DND-41 (cell line): ENCODE measurements around the gene UTY.

Source experiments
- EZH2 ChIP-seq: IDR thresholded peaks from 3 replicates; pipeline ENCODE4 v1.6.1; 2012; ENCODE audit warnings: borderline replicate concordance, low read depth, mild to moderate bottlenecking, moderate library complexity, low read length, inconsistent platforms; ENCODE audit not compliant: severe bottlenecking
- TF ChIP-seq, protein P1 (sequence below): IDR thresholded peaks from 2 replicates; pipeline ENCODE4 v1.5.1; 2012; ENCODE audit warnings: borderline replicate concordance, low read length, moderate library complexity, mild to moderate bottlenecking; ENCODE audit not compliant: poor library complexity, severe bottlenecking; ENCODE audit errors: extremely low read depth

DNA sequence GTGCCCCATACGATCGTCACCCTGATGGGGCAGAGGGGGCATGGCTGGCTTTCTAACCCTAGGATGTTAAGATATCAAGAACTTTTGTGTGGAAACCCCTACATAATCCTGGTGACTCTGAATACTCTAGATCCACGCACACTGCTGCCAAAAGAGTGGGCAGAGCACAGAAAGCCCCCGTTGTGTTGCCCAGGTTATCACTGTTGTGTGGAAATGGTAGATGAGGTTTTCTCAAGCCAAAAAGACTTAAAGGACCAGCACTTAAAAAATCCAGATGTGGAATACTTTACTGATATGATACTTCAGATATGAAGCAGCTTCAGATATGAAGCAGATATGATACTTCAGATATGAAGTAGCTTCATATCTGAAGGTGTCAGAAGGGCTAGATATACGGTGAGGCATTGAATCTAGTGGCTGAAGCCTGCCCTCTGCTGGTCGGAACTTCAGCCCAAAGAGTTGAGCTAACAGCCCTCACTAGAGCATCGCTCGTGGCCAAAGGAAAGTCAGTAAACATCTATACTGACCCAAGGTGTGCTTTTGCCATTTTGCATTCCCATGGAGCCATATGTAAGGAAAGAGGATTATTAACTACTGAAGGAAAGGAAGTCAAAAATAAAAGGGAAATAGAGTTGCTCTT is 136.4 kb downstream of the UTY start:
- TF ChIP-seq EZH2 = no peak
- TF ChIP-seq, protein P1, sequence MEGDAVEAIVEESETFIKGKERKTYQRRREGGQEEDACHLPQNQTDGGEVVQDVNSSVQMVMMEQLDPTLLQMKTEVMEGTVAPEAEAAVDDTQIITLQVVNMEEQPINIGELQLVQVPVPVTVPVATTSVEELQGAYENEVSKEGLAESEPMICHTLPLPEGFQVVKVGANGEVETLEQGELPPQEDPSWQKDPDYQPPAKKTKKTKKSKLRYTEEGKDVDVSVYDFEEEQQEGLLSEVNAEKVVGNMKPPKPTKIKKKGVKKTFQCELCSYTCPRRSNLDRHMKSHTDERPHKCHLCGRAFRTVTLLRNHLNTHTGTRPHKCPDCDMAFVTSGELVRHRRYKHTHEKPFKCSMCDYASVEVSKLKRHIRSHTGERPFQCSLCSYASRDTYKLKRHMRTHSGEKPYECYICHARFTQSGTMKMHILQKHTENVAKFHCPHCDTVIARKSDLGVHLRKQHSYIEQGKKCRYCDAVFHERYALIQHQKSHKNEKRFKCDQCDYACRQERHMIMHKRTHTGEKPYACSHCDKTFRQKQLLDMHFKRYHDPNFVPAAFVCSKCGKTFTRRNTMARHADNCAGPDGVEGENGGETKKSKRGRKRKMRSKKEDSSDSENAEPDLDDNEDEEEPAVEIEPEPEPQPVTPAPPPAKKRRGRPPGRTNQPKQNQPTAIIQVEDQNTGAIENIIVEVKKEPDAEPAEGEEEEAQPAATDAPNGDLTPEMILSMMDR = peak; percentile 65
